Measurements from ENCODE around the gene MMP7. TPM values are rescaled to one million over a fixed set of nuclear protein-coding genes. Genes with fewer than 3 reads are reported as not detected.

MMP7 gene
- total and polyA plus RNA-seq, 2 of the 4 experiments (the other 2 are of a cell fraction), result not detected

Other genes with a start within 250 kb of the MMP7 start
- 5.0 and 6.4 TPM in 2 replicates for gene BIRC3, start 213.3 kb downstream of the MMP7 start, total RNA-seq (2012; rRNA removed)
- 1.3 and 2.2 TPM in 2 replicates for gene BIRC3, start 213.3 kb downstream of the MMP7 start, polyA plus RNA-seq (2012; rRNA removed)
- 112 and 204 TPM in 2 replicates for gene BIRC2, start 183.5 kb downstream of the MMP7 start, total RNA-seq (2012; rRNA removed)
- 40.4 and 48.0 TPM in 2 replicates for gene BIRC2, start 183.5 kb downstream of the MMP7 start, polyA plus RNA-seq (2012; rRNA removed)
- 127 and 138 TPM in 2 replicates for gene TMEM123, start 78.0 kb downstream of the MMP7 start, total RNA-seq (2012; rRNA removed)
- gene TMEM123, start 78.0 kb downstream of the MMP7 start, polyA plus RNA-seq (2012; rRNA removed), result 96.9 and 191 TPM in 2 replicates
- gene MMP20, start 94.6 kb upstream of the MMP7 start, total RNA-seq (2012; rRNA removed), result not detected in 2 replicates
- gene MMP20, start 94.6 kb upstream of the MMP7 start, polyA plus RNA-seq (2012; rRNA removed), result not detected in 2 replicates
- not detected in 2 replicates for gene MMP27, start 175.0 kb upstream of the MMP7 start, total RNA-seq (2012; rRNA removed)
- not detected in 2 replicates for gene MMP27, start 175.0 kb upstream of the MMP7 start, polyA plus RNA-seq (2012; rRNA removed)
- under 0.01 and 0.18 TPM in 2 replicates for gene MMP8, start 194.2 kb upstream of the MMP7 start, total RNA-seq (2012; rRNA removed)
- 0.05 and 0.11 TPM in 2 replicates for gene MMP8, start 194.2 kb upstream of the MMP7 start, polyA plus RNA-seq (2012; rRNA removed)
- not detected in 2 replicates for gene MMP10, start 249.9 kb upstream of the MMP7 start, total RNA-seq (2012; rRNA removed)
- not detected in 2 replicates for gene MMP10, start 249.9 kb upstream of the MMP7 start, polyA plus RNA-seq (2012; rRNA removed)